NCI-H1092 (cell line): ENCODE measurements around the gene FAM117A.
"Not testable (repeated sequence)": the region's sequence is repeated elsewhere in the genome, so short reads cannot be mapped to it uniquely, and the experiment has no call there.

Experiments used
- DNase-seq: peaks from one replicate; lab custom pipeline; 2025; lab: John Stamatoyannopoulos, UW

The FAM117A gene

DNA sequence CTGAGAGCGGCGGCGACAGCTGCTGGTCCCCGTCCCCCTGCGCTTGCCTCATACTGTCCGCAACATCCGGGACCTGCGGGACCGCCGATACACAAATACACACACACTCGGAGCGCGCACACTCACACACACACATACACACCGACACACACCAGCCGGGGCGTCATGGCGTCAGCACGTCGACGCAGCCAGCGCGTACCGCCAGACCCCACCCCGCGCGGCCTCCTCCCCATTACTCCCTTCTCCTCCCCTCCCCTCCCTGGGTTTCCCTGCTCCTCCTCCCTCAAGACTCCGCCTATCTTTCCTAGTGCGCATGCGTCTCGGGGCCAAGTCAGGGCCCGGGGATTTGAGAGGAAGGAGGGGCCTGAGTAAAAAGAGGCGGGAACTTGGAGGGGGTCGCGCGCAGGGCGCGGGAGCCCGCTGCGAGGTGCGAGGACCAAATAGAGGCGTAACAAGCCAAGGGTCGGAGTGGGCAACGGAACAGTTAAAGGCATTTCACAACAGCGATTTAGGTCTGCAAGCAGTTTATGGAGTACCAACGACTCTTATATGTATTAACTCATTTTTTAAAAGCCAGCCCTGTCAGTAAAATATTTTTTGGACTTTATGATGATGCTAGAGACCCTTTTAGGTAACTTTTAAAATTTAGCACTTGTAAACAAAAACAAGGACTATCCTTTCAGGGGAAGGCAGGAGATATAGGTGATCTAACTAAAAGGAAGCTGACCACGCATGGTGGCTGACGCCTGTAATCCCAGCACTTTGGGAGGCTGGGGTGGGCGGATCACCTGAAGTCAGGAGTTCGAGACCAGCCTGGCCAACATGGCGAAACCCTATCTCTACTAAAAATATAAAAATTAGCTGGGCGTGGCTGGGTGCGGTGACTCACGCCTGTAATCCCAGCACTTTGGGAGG lies 85.7 kb downstream of the FAM117A start, which contains the start of gene SPOP:
Gene SPOP, minus strand, starts transcription at position 165 of the 915 bp plus-strand sequence. CDS start 55,287 bp downstream, outside the sequence.
- peak; percentile 98 for DNase-seq

DNA sequence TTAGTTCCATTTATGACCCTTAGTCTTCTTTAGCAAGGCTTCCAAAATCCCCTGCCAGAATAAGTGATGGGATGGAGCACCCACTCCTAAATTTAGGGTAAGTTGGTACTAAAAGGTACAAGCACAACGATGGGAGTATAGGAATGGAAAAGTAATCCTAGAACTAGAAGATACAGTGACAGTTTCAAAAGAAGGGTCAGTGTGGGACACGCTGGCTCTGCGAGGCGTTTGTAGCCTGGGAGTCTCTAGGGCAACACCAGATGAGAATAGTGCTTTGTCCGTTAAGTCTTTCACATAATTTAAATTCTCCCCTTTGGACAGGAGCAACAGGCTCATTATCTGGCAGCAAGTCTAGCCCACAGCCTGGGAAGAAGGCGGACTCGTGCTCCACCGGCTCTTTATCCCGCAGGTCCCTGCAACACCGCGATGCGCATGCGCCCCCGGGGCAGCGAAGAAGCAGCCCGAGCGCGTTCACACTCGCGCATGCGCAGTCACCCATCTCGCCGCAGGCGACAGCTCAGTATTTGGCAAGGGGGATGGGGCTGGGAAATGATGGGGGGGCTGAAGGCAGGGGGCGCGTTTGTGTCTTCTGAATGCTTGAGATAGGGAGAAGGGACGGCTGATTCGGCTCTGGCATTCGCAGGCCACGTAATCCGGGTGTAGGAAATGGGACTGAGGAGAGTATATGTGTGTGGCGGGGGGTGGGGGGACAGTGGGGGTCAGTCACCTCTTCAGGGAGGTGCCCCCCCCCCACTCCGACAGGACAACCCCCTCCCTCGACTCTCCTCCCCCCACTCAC lies 86.6 kb downstream of the FAM117A start:
- DNase-seq: peak; percentile 94

DNA sequence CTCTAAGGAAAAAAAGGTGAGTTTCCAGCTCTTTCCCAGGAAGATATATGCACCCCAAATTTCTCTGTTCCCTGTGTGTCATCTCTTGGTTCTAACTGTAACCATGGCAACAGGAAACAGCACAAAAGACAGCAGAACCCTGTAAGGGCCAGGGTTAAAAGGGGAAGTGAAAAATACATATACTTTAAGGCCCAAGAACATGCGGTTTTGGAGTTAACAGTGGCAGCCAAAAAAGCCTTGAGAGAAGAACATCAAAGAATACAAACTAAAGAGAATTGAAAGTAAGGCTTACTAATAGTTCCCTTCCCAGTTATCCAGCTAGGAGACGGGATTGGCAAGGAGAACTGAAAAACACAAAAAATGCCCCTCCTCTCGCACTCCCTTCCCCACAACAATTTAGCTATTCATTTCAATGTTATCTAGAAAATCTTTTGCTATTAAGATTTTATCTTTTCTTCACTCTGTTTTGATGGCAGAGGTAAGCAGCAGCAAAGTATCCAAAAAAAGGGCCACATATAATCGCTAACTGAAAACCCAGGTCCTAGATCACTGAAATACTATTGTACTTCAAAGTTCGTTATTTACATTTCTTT lies 87.6 kb downstream of the FAM117A start:
- DNase-seq: no peak

DNA sequence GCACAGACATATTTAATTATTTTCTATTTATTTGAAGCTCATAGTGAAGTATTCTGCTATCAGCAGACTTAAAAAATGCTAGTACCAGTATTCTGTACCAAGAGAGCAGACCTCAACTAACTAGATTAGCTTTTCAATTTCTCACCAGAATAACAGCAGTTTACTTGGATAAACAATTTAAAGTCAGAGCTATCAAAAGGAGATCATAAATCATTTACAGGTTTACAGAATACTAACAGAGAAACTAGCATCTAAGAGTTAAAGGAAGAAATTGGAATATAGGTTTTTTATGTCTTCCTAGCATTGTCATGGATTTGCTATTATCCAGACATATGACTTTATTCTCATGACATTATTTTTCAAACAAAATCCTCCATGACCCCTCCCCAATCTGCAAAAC lies 89.4 kb downstream of the FAM117A start:
- no peak for DNase-seq

DNA sequence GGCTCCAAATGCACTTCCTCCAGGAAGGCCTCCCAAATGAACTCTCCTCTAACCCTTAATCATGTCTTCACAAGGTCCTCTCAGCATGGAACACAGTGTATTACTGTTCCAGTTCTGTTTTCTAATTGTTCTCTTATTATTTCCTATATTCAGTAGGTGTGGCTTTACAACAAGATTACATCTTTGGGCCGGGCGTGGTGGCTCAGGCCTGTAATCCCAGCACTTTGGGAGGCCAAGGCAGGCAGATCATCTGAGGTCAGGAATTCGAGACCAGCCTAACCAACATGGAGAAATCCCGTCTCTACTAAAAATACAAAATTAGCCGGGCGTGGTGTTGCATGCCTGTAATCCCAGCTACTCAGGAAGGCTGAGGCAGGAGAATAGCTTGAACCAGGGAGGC lies 90.3 kb downstream of the FAM117A start:
- not testable (repeated sequence) for DNase-seq

DNA sequence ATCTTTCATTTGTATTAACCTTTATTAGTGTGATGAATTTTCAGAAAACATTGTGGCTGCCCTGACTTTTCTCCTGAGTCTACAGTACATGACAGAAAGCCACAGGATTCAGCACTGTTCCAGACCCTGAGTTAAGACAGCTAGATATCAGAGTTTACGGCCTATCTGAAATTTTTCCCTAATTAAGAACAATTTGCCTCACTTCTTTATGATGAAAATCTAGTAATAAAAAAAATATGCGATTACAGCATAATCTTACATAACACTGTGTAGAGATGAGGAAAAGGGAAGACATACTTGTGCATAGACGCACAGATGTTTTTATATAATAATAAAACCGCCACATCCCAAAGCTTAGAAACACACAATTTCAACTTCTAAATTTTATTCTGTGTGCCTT lies 93.3 kb downstream of the FAM117A start:
- no peak for DNase-seq

DNA sequence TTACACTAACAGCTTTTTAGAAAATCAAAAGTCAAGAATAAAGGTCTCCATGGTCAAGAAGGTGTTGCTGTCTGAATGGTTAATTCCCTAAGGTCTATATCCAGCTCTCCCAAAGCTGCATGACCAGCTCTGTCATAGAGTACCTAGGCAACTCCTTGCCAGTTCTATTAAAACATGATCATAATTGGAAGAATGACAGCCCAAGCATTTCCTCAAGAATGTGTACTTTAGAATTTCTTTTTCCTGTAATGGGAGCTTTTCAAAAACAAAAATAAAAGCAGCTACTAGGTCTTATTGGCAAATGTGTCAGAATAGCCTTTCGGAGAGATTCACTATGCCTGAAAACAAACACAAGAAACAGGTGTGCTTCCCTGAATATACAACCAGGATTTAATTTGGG lies 93.9 kb downstream of the FAM117A start:
- no peak for DNase-seq

DNA sequence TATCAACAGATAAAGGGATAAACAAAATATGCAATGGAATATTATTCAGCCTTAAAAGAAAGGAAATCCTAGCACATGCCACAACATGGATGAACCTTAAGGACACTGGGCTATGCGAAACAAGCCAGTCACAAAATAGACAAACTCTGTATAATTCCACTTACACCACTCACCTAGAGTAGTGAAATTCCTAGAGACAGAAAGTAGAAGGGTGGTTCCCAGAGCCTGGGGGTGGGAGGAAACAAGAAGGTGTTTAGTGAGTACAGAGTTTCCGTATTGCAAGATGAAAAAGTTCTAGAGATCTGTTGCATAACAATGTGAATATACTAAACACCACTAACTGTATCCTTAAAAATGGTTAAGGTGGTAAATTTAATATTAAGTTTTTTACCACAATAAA lies 96.1 kb downstream of the FAM117A start:
- no peak for DNase-seq

DNA sequence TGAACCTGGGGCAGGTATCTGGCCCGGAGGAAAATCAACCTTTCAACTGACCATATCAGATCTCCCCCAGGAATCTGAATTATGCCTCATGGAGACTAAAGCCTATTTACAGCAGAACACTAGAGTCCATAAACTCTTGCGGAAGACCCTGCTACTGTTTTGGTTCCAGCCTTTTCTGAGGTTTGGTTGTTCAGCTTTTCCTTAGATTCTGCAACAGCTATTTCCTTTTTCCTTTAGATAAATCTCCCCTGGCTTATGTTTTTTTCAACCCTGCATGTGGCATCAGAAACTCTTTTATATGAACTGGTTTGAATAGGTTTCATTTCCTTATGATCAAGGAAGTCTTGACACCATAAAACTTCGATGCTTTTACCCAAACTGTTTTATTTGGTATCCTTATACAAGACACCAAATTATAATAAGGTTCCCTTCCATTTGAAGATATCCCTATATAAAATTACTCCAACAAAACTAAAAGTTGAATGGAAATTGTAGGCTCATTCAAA lies 99.2 kb downstream of the FAM117A start:
- DNase-seq: no peak
